Measurements from ENCODE around the gene CTIF. TPM values are rescaled to one million over a fixed set of nuclear protein-coding genes. Genes with fewer than 3 reads are reported as not detected.

The CTIF gene
- polyA plus RNA-seq, 3 donors: 13.9 to 17.0 (median 15.3) TPM

DNA sequence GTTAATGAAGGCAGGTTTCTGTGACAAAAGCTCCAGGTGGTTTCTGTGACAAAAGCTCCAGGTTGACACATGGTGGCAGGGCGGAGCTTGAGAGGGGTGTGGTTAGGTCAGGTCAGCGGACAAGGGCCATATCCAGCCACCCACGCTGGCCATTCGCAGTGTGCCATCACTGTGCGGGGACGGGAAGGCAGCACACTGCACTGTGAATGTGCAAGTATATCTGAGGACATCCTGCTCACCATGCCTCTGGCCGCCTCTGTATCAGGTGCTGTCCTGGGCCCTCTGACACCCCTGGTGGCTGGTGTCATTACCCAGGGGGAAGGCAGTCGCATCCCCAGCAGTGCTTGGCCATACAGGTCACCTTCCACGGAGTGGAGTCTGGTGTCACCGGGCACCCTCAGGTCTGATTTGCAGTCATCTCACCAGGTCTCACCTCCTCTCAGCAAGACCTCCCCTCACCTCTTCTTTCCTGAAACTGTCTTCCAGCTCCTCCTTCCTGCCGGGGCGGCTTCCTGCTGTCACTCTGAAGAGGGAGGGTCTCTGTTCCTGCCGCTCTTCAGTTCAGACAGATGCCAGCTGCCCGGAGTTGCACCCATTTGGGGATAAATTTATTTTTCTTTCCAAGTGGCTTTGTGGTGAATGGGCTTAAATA, 34.9 kb downstream of the CTIF start:
- no peak for DNase-seq (ENCODE audit: low read depth in 3 of 3, low spot score in 2 of 3)

DNA sequence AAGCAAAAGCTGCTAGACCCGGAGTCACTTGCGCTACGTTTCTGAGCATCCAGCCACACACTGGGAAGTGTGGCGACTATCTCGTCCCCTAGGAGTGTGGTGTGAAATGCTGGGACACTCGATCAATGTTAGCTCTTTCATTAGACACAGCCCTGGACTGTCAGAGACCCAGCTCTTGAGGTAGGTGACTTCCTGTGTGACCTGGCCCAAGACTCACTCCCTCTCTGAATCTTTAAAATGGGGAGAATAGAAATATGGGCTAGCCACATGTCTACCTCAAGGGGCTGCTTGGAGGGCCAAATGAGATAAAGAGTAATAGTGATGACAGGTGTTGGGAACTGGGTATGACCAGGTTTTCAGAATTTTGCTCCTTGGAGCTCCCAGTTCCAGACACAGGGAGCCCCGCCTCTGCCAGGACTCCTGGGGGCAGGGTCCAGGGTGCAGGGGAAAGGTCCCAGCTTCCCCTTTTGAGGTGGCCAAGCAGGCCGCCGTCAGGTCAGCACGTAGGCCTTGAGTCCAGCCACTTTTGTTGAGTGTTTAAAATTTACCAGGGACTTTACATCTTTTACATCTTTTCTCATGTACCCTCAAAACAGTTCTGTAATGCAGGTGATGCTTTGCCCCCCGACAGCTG, 36.0 kb downstream of the CTIF start:
- no peak for DNase-seq (ENCODE audit: low read depth in 3 of 3, low spot score in 2 of 3)

DNA sequence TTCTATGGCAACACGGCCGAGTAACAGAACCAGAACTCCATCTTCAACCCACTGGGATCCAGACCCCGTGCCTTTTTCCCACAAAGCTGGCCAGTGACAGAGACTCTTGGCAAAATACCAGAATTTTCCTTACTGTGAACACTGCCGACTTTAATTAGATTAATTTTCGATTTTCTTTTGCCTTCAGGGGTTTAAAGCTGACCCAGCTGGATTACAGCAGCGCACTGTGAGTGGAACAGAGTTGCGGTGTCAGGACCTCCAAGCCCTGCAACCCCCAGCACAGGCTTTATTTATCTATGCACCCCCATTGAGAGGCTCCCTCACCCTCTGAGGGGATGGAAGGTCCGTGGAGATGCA, 36.4 kb downstream of the CTIF start:
- no peak for DNase-seq (ENCODE audit: low read depth in 3 of 3, low spot score in 2 of 3)

DNA sequence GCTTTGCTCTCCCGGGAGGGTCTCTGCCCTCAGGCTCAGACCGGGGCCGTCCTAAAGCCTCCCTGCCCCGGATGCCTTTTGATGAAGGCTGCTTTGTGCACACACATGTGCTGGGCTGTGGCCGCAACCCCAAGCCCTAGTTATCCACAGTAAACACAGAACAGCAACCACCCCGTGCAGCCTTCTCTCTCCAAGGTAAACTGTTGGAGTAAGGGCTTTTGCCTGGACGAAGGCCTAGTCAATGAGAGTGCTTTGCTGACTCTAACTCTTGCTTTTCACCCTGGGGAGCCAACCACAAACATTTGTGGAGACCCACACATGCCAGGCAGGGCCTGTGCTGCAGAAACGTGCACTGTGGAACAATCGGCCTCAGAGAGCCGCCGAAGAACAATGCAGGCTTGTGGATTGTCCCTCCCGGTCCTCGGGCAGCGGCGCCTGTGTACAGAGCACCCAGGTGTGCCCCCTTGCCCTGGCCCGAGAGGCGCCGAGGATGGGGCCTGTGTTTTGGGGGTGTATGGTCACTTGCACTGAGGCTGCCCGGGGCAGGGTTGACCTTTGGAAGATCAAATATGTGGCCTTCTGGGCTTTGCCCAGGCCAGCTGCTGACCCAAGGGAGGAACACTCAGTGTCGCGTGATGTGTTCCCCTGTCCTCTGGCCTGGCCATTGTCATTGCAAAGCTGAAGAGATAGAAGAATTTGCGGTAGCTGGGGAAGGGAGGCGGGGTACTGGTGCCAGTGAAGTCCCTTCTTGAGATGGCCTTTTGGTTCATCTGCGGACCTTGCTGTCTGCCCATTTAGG, 37.0 kb downstream of the CTIF start:
- no peak for DNase-seq (ENCODE audit: low read depth in 3 of 3, low spot score in 2 of 3)

DNA sequence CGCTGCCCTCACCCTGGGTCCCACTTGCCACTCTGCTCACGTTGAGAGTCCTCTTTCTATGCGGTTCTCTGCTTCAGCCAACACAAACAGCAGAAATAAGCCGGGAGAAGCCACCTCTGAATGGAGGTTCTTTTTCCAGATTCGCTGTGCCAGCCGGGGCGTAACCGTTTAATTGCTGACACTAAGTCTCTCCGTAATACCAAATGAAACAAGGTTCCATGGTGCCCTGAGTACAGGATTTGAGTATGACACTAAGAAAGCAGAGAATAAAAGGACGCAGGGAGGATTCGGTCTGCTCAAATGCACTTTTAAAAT, 37.6 kb downstream of the CTIF start:
- DNase-seq (ENCODE audit: low read depth in 3 of 3, low spot score in 2 of 3): no peak

DNA sequence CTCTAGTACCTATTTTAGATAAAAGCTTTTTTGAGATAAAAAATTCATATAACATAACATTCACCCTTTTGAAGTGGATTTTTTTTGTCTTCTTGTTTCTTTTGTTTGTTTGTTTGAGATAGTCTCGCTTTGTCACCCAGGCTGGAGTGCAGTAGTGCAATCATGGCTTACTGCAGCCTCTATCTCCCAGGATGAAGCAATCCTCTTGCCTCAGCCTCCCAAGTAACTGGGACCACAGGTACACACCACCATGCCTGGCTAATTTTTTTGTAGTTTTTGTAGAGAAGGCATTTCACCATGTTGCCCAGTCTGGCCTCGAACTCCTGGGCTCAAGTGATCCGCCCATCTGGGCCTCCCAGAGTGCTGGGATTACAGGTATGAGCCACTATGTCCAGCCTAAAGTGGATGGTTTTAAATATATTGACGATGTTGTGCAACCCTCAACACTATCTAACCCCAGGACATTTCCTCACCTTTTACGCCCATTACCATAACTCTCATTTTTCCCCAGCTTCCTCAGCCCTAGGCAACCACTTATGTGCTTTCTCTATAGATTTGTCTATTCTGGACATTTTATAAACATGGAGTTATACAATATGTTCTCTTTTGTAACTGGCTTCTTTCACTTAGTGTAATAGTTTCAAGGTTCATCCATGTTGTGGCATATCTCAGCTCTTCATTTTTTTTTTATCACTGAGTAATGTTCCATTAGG, 38.8 kb downstream of the CTIF start:
- DNase-seq (ENCODE audit: low read depth in 3 of 3, low spot score in 2 of 3): no peak

DNA sequence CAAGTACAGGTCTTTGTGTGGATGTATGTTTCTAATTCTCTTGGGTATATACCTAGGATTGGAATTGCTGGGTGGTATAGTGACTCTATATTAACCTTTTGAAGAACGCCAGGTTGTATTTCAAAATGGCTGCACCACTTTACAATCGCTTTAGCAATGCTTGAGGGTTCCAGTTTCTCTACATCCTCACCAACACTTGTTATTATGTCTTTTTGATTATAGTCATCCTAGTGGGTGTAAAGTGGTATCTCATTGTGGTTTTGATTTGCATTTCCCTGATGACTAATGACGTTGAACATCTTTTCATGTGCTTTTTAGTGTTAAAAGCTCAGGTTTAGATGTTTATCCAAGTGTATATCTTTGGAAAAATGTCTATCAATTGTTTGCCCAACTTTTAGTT, 39.5 kb downstream of the CTIF start:
- DNase-seq (ENCODE audit: low read depth in 3 of 3, low spot score in 2 of 3): no peak

DNA sequence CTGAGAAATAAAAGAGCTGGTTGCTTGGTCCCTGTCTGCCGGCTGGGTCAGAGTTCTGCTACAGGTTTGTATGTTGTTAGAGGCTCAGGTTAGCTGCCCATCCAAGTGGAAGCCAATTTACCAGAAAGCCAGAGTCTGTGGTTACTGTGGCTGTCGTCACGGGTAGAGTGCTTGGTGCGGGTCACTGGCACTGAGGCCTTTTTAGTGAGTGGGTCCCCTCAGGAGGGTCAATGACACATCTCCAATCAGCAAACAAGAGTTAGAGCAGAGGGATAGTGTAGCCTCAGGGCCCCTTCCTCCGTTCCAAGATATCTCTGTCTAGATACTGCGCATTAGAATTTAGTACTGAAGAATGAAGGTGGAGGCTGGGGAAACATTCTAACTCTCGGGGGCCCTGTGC, 41.2 kb downstream of the CTIF start:
- DNase-seq (ENCODE audit: low read depth in 3 of 3, low spot score in 2 of 3): no peak

DNA sequence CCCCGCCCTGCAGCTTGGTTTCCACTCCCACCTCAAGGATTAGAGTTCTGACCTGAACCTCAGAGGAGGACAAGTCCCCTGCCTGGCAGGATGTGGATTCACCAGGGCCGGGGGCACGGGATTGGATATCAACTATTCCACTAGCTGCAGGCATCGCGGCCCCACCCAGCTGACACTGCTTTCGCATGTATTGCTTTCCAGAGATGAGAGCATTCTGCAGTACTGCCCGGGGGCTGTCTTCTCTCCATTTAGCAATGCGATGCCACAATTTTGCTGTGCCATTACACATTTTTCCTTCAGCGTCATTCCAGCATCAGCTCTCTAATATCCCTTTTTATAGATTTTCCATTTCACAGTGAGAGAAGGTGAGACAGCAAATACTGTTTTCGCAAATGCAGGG, 42.0 kb downstream of the CTIF start:
- no peak for DNase-seq (ENCODE audit: low read depth in 3 of 3, low spot score in 2 of 3)

DNA sequence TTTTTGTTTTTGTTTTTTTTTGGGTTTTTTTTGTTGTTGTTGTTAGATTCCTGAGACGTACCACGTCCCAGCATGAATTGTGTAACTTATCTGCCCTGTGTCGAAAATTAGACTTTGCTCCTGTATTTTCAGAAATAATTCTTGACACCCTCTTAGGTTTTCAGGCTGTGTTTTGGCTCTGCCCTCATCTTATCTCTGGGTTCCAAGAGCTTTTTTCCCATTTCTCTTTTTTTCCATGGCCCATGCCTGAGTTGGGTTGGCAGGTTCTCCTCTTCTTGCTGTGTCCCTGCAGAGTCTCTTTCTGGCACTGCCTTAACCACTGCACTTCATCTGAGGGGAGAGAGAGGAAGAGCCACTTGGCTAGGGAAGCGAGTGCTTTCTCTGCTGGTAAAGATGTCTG, 42.4 kb downstream of the CTIF start:
- no peak for DNase-seq (ENCODE audit: low read depth in 3 of 3, low spot score in 2 of 3)

DNA sequence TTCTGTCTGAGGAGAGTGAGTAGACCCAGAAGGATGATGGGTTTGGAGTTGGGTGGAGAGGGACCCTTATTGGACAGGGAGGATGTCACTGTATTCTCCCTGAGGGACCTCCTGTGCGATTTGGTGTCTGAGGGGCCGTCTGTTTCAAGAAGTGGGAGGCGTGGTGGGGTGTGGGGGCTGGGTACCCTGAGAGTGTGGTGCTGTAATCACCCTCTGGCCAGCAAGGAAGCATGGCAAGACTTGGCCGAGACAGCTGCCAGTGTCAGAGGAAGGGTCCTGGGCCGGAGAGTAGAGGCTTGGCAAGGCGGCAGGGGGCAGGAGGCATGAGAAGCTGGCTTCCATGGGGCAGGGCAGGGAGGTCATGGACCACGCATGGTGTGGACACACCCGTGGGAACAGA, 43.1 kb downstream of the CTIF start:
- DNase-seq (ENCODE audit: low read depth in 3 of 3, low spot score in 2 of 3): no peak

DNA sequence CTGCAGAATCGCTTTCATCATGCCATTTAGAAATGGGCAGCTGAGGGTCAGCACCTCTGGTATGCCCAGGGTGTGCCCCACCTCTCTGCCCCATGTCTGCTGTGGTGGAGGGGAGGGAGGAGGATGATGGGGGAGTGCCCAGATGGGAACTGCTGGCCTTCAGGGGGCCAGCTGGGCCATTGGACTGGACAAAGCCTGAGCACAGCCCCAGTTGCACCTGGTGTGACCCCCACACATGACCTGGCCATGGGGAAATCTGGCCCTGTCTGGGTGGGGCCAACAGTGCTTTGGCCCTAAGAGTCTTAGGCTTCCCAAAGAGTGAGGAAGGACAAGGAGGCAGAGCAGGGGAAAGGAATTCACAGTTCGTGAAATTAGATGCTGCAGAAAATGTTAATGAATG, 44.1 kb downstream of the CTIF start:
- DNase-seq (ENCODE audit: low read depth in 3 of 3, low spot score in 2 of 3): no peak

DNA sequence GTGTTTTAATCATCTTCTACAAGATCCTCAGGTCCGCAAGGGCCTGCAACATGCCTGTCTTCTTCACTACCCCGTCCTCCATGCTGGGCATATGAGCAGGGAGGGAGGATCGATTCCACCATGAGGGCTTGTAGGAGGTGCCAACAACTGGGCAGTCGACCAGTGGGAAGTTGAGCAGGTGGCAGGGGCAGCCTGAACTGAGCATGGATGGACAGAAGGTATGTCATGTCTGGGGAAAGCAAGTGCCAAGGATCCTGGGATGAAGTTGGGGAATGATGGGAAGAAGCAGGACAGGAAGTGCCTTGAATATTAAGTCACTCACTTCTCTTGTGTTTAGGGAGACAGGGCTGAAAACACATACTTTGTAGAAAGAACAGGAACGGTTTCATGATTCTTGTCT, 44.7 kb downstream of the CTIF start:
- no peak for DNase-seq (ENCODE audit: low read depth in 3 of 3, low spot score in 2 of 3)

DNA sequence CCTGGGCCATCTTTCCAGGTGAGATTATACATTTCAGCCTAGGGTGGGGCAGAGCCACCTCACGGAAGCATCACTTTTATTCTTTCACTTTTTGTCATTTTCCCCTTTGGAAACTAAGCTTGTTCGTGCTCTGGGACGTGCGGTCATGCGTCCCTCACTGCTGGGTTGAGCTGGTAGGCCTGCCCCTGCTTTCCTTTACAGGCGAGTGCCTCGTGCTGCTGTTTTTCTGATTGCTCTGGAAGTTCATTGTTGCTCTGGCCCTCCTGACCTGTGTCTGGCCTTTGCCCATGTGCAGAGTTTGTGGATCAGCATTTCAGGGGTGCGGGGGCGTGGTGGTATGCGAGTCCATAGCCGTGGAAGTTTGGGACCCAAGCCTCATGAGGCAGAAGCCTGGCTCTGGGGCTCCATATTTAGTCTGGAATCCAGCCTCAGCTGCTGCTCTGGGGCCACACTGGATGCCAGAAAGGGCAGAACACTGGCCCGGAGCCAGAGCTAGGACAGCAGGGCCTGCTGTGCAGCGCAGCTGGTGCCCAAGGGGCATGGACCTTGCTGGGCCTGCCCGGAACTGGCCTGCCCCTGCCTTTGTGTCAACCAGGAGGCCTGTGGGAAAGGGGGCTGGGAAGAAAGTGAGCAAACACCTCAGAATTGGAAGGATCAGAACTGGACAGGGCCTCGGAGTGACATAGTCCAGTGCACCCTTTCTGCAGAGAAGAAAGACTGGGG, 51.1 kb downstream of the CTIF start:
- no peak for DNase-seq (ENCODE audit: low read depth in 3 of 3, low spot score in 2 of 3)

DNA sequence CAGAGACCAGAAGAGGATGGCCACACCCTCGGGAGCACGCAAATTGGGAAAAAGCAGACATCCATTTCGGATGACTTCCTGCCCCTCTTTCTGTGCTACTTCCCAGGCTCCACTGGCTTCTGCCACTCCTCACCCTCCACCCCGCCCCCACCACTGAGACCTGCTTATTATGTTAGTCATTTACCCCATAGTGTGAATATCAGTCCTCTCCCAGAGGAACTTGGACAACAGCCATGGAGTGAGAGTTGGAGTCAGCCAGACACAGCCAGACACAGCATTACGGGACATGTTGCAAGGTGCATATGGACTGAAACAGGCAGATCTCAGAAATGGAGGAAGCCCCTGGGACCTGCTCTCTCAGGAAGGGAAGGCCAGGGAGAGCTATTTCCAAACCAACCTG, 51.8 kb downstream of the CTIF start:
- DNase-seq (ENCODE audit: low read depth in 3 of 3, low spot score in 2 of 3): no peak

DNA sequence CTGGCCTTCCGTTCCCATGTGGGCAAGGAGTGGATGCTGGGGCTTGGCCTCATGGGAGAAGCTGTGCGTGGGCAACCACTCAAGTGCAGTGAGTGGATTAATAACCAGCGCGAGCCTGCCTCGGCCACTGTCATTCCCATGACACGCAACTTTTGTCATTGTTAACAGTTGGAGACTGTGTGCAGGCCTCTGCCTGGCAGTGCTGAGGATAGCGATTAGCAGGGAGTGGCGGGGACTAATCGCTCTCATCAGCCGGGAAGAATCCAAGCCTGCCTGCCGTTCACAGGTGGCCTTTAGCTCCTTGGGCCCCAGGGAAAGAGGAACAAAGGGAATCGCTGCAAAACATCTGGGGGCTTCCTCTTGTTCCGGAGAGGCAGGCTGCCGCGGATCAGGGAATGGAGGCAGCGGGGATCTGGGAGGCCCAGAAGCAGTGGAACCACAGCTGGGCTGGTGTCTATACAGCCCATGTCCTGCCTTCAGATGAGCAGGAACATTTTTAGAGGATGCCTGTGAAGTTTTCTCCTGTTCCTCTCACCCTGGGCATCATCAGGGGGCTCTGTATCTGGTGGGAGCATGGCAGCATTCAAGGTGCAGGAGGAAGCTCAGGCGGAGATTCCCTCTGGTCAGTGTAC, 53.8 kb downstream of the CTIF start:
- no peak for DNase-seq (ENCODE audit: low read depth in 3 of 3, low spot score in 2 of 3)

DNA sequence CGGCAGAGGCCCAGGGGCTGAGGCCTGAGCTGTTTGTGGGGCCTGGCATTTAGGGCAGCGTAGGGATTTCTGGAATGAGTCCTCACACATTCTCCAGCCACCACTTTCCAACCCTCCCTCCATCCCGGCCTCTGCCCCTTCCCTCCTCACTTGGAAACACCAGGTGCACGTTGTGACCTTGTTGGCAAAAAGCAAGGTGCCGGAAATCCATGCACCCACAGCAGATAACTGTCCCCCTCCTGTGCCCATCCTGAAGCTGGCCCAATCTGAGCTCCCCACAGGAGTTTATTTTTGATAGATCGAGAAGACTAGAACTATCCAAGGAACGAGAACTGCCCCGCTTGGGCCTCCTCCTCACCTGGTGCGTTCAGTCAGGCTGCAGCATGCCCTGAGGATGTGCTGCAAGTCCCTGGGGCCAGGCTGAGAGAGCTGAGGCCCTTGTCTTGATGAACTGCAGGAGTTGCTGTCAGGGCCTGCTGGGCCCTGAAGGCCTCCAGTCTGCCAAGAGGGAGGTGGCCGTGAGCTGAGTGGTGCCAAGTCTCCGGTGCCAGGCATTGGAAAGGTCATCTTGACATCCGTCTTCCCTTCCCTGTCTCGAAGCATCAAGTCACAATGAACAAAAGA, 55.8 kb downstream of the CTIF start:
- DNase-seq (ENCODE audit: low read depth in 3 of 3, low spot score in 2 of 3): no peak

DNA sequence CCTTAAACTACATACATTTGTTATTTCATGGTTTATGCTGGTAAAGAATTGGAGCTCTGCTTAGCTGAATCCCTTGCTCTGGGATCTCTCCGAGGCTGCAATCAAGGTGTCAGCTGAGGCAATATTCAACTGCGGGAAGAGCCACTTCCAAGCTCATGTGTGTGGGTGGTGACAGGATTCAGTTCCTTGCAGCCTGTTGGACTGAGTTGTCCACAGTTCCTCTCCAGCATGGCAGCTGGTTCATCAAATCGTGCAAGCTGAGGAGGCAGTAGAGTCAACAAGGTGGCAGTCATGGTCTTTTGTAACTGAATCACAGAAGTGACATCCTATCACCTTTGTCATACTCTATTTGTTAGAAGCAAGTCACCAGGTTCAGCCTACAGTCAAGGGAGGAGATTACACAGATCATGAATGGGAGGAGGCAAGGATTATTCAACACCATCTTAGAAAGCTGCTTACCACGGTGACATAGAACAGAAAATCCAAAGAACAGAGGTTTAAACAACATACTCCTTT, 56.9 kb downstream of the CTIF start:
- DNase-seq (ENCODE audit: low read depth in 3 of 3, low spot score in 2 of 3): no peak

DNA sequence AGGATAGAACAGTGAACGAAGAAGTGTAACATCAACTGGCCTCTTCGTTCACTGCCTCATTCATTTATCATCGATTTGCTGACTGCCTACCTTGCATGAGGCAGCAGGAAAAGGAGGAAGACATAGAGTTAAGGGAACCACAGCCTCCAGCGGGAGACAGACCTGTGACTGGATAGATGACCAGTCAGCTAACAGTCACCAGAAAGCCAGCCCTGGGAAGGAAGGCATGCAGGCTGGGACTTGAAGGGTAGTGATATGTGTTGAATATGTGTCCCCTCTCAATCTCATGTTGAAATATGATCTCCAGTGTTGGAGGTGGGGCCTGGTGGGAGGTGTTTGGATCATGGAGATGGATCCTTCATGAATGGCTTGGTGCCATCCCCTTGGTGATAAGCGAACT, 58.3 kb downstream of the CTIF start:
- DNase-seq (ENCODE audit: low read depth in 3 of 3, low spot score in 2 of 3): no peak

DNA sequence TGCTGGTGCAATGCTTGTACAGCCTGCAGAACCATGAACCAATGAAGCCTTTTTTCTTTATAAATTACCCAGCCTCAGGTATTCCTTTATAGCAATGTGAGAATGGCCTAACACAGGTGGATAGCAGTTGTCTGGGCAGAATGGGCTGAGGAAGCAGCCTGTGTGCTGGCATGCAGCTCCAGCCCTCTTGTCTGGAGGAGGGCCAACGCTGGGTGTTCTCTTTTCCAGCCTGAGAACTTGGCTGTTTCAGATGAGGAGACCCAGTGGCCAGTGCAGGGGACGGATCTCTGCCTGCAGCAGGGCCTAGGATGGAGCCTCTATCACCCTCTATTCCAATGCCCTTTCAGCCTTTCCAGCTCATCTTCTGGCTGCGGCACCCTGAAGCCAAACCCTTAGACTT, 58.8 kb downstream of the CTIF start:
- no peak for DNase-seq (ENCODE audit: low read depth in 3 of 3, low spot score in 2 of 3)
